Stimulated activated CD4-positive, alpha-beta T cell treated with anti-CD3 and anti-CD28 coated beads, Interleukin-15, amount 100 ng/mL, for 1 hour (primary cell): ENCODE results near the gene CACUL1.

ENCODE experiments used
- DNase-seq, 2 donors: peaks; one replicate each; pipeline ENCODE4 v3.0.0-alpha.2; 2020; ENCODE audit warnings: low read depth in 1 of 2, low spot score in 1 of 2

CACUL1 gene

DNA sequence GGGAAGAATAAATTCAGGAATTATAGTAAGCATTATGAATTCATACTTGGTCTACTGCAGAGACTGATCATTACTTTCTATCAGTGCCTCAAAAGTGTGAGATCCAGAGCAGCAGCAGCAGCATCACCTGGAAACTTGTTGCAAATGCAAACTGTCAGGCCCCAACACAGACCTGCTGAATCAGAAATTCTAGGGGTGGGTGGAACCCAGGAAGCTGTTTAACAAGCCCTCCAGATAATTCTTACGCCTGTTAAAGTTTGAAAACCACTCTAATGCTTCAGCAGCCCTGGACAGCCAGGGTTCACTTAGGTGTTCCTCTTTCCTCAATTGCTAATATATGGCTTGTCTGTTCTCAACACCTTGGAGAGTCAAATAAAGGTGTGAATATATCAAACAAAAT lies 19.5 kb downstream of the CACUL1 start:
- DNase-seq: no peak

DNA sequence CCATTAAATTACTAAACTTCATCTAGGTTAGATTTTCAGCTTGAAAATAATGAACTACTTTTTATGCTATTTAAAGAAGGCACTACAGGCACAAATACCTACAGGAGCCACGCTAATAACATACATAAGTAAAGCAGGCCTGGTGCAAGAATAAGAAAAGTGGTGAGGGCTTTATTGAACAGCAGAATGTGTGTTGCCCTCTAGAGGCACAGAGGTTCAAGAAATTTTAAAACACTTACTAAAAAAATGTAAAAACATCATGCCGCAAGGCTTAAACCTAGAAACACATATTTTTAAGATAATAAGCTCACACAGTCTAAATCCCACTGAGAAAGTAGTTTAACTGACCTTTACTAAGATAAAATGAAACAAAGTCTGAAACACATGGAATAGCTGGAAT lies 20.3 kb downstream of the CACUL1 start:
- no peak for DNase-seq

DNA sequence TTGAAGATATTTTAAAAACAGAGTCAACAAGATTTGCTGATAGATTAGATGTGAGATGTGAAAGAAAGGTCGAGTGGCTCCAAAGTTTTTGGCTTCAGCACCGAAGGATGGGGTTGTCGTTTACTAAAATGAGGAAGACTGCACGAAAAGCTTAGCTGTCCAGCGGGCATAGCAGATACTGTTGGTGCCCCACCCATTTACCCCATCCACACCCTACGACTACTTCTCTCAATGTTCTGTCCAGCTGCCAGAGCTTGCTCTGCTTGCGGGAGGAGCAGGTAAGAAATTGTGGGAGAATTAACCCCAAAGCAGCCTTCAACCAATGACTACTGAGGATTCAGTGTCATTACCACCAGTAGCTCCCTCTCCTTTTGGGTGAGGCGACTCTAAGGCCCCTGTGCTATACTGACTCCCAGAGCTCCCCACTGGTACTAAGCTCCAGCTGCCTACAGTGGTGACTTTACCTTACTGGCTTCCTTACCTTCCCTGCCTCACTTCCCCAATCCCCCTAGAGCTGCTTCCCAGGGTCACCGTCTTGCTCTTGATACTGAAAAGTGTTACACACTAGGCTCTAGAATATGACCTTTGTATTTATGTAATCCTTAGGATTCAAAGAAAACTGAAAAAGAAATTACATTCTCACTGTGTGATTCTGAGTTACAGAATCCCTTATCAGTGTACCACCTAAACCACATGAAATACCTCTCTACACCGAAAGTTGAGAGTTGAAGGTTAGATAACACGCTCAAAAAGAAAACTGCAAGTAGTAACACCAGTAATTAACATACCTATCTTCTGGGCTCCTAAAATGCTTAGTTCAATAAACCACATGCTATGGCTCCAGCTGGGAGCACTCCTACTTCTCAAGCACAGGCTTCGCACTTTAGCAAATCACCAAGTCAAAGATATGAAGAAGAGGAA lies 22.3 kb downstream of the CACUL1 start:
- no peak for DNase-seq

DNA sequence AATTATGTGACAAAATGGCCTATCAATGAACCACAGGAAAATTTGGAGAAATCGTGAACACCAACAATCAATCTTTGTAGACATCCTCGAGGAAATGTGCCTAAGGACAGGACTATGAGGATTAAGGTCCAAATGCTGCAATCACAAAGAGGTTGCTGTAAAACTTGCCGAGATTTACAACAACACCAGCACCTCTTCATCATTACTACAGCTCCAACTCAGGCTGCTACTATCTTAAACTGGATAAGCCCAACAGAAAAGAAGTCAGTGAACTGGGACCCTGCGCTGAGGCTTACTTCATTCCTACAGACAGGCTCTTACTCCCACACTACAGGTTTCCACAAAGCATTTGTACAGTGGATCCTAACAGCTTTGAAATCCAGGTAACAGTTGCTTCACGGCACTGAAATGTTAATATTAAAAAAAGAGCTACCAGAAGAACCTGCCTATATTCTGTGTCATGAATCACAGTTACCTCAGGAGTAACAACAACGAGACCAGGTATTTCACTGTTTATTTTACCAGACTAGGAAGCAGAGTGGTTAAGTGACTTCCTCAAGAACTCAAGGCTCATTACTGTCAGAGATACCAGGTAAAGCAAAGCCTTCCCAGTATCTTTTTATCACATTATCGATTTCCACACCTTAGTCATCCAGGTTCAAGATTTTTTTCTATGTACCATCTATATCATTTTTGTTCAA lies 23.9 kb downstream of the CACUL1 start:
- DNase-seq: no peak

DNA sequence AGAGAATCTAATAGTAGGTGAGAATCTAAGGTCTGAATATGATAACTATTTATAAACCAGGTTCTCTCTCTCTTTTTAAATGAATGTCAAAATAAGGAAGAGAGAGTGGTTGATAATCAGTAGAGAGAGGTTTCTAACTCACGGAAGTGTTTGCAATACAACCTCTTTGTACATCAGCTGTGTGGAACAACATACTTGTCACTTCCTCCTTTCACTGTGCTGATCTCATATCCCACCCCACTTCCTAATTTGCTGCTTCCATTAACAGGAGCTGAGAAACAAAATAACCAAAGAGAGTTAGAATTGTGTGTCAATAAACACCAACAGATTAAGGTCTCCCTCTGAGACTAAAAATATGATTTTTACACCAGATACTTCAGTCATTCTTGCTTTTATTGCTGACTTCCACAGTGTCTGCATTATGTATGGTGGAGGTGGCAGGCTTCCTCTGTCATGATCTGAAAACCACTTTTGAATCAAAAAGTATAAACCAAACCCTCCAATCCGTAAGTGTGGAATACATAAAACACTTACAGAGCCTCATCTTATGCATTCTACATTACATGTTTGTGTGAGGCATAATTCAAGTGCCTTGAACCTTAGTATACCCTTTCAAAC lies 25.0 kb downstream of the CACUL1 start:
- no peak for DNase-seq

DNA sequence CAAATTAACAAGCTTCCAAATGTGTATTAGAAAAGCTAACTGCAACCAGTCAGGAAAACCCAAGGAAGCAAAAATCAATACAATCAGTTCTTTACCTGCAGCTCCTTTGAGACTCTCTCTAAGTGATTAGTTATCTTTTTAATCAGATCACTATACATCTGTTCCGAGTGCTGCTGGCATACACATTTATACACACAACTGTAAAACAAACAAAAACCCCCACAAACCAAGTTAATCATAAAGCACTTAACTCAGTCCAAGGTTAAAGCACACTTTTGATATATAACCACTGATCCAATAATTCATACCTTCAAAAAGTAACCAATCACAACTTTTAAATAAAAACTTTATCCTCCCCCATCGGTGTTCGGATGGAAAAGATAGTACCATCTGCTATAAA lies 25.6 kb downstream of the CACUL1 start:
- DNase-seq: no peak

DNA sequence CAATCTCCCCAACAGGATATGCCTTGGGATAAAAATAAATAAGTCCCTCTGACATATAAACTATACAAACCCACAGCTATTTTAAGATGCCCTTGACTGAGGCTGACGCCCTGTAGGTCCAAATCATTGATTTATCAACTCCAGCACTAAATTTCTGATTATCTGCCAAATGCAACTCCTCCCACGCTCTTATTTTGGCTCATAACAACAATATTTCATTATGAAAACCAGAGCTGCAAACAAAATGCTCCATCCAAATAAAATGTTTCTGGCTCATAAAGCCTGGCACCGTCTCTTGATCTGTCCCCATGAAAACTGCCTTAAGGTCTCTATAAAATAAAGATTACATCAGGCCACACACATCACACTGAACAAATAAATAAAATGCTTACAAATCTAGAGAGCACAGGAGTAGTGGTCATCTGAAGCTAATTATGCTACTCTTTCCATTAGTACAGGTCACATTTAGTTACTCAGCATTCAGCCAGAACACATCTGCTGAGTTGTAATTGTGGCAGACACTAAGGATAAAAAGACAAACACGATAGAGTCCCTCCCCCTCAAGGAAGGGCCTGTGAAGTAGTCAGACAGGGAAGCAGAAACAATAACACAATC lies 28.8 kb downstream of the CACUL1 start:
- no peak for DNase-seq

DNA sequence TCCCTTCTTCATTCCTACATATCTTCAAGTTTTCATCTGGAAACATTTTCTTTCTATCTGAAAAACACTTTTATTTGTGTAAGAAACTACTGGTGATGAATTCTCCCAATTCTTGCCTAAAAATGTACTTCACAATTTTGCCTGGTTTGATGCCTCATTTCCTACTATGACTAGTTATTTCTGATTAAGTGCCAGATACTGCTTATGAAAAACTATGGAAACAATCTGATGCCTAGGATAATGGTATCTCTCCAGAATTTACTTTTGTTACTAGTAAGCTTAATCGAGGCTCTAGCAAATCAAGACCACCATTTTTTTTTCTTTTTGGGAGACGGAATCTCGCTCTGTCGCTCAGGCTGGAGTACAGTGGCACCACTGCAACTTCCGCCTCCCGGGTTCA lies 31.3 kb downstream of the CACUL1 start:
- DNase-seq: no peak

DNA sequence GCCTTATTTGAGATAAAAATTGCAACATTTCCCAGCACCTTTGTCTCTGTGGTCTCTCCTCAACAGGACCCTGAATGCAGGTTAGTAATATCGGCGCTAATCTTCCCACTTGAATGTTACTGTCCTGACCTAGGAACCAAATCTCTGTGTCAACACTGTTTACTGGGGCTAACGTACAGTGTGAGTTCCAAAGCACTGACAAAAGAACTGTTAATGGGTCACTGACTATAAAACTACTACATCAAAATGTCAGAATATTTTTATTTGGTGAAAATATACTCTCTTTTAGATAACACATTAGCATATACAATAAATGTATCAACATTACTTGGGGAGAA lies 33.3 kb downstream of the CACUL1 start:
- DNase-seq: no peak

DNA sequence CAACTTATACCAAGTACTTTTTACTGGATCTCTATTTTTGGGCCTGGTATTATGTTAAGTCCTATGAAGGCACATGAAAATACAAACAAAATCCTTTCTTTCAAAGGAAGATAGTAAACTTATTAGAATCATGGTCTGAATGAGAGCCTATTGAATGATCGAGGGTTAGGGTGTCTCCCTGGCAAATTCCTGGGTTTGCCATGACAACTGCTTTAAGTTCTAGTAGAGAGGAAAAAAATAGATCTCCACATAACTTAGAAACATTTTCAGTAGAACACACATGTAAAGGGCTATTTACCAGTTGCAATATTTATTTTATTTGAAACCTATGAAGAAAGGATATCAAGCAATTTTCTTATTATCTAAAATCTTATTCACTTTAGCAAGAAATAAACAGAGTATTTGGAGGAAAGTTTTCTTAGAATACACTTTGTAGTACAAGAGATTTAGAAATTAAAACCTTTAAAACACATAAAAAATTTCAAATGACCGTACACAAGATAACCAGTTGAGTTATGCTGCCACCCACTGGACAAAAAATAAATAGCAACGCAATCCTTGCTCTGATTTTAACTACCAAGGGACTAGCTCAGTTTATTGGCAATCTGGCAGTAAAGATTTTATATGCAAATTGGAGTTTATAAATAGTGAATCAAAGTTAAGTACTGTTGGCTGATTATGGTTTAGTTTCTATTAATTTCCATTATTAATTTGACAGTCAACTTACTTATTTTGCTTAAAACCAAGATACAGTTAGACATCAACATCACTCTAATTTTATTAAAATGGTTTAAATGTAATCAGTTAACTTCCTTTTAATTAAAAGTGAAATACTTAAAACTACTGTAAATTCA lies 33.9 kb downstream of the CACUL1 start:
- DNase-seq: no peak

DNA sequence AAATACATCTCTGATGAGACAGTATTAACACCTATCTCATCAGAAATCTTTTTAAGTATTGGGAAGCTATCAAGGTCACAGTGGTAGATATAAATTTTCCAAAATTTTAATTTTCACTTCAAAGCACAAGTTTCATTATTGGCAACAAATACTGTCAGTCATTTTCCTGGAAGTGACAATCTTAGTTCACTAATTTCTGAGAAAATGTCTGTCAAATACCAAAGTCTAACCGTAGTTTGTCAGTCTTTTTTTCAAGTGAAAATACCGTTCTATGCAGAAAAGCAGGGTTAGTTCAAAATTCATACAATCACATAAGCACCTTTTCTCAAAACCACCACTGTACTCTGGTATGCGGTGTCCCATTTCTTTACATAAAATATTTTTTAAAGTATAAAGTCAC lies 40.4 kb downstream of the CACUL1 start:
- no peak for DNase-seq

DNA sequence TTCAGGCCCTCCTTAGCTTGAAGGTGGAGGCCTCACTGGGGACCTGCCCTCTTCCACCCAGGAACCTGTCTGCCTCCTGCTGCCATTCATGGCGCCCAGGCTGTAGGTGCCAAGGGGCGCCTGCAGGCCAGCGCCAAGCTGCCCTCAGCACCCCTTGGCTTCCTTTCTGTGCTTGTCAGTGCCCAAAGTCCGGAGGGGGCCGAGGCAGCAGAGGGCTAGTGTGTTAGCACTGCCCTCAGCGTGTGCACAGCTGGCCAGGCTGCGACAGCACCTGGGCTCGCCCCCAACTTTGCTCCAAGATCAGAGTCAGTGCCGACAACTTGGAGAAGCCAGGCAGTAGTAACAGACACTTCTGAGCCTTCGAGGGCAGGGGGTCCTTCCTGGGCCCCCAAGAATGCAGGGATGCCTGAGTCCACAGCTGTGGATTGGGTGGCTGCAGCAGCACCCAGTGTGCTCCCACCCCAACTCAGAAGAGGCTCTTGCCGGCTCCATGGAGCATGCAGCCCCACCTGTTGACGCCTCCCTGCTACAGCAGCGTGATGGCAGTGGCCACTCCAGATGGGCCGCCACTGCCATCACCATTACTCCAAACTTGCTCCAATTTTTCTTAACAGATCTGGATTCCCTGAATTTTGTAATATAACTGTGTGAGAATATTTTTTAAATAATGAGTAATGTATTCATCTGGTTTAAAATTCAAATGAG lies 41.7 kb downstream of the CACUL1 start:
- DNase-seq: no peak

DNA sequence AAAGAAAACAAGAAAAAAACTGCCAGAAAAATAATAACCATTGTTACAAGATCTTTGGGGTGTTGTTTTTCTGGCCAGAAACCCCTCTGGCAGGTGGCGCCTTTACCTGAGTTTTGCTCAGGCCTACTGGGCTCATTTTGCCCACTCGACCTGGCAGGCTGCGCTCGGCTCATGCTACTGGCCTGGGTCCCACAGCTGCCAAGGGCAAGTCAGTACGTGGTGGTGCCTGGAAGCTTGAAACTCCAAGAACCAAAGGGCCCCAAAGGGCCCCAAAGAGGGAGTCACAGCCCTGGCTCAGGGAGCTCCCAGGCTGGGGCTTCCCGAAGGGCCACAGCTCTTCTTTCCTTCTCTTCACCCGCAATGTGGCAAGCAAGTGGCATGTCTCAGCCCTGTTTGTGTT lies 42.7 kb downstream of the CACUL1 start:
- DNase-seq: no peak

DNA sequence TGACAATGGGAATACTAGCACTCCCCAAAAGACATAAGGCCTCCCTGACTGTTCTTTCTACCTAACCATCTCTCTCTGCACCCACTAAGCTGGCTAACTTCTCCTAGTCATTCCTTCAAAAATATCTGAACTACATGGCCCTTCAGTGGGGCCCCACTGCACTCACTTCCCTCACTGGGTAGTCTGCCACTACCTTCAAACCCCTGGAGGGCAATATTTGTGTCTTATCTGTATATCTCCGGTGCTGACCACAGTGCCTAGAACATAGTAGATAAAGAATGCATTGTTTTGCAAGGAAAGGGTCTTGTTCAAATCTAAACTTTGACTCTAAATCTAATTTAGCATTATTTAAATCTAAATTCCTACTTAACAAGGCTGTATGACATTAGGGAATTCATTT lies 44.3 kb downstream of the CACUL1 start:
- DNase-seq: no peak

DNA sequence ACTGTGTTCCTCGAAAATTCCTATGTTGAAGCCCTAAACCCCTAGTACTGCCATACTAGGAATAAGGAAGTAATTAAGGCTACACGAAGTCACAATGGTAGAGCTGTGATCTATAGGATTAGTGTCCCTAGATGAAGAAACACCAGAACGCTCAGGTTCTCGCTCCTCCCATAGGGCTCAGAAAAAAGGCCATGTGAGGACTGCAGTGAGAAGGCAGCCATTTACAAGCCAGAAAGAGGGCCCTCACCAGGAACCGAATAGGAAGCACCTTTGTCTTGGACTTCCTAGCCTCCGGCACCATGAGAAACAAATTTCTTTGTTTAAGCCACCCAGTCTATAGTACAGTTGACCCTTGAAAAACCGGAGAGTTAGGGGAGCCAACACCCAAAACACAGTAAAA lies 46.2 kb downstream of the CACUL1 start:
- no peak for DNase-seq

DNA sequence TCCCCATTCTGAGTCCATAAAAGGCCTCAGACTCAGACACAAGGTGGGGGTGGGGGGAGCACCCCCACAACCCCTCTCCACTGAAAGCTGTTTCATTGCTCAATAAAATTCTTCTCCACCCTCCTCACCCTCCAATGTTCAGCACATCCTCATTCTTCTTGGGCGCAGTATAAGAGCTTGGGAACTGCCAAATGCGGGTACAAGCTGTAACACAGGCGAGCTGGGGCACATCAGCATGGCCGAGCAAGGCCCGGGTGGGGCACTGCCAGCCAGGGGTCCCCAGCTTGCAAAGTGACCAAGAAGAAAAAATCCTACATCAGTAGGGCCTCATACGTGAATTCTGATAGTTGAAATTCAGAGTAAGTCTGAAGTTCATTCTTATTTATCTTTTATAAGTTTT lies 50.1 kb downstream of the CACUL1 start:
- no peak for DNase-seq

DNA sequence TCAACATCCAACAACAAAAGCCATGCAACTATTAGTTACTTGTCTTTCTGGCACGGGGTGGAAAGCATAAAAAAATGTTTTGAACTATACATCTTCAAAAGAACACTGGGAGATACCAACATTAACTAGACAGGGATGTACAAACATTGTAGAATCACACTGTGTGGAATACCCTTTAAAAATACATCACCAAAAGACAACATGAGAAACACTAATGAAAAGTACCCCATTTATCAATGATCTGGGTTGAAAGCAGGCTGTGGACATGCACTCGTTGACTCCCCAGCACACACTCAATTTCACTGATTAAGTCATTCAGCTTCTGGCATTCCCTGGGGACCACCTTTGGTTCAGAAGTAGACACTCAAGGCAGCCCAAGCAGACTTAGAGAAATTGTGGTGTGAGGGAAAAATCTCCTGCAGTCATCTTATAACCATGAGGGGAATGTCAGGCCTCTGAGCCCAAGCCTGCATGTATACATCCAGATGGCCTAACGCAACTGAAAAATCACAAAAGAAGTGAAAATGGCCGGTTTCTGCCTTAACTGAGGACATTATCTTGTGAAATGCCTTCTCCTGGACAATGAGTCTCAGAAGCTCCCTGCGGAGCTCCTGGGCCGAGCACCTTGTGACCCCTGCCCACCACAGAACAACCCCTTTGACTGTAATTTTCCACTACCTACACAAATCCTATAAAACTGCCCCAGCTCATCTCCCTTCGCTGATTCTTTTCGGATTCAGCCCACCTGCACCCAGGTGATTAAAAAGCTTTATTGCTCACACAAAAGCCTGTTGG lies 53.0 kb downstream of the CACUL1 start:
- no peak for DNase-seq

DNA sequence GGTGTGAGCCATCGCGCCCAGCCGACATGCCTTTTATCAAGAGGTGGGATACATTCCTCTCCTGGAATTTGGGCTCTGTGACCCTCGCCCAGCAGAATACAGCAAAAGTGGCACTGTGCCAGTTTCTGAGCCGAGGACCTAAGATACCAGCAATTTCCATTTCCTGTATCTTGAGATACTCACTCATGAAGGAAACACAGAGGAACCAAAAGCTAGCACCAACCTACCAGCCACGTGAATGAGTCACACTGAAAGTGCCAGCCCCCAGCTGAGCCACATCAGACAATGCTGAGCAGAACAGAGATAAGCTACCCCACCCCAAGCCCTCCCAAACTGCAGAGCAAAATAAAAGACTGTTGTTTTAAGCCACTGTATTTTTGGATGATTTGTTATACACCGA lies 56.3 kb downstream of the CACUL1 start:
- peak; percentile 48 to 63 for DNase-seq

DNA sequence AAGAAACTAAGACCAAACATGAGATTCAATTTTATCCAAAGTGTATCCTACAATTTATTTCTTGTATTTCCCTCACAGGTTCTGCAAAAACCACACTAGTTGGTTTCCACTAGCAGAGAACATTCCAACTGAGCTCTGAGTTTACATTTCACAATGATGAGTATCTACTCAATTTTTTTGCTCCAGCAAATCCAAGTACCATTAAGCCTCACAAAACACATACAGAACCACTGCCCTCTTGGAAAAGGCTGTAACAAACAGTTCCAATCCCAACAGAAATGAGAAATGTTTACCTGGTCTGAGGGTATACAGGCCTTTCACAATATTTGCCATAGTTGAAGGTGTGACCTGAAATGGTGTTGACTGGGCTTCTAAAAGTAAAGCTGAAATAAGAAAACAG lies 59.9 kb downstream of the CACUL1 start:
- DNase-seq: no peak

DNA sequence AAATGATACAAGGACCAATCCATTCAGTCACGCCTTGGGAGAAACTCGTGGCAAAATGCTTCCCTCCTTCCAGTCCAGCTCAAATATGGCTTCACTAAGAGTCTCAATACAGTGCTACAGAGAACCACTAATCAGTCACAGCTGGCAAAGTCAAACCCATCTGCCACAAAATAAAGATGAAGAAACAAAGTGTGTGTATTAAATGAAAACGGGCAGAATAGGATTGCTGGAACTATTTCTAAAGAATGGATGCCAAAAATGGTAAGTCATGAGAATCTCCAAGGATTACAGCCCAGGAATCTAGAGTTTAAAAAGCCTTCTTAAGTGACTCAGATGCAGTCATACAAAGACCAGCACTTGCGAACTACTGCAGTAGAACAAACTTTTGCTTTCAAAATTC lies 61.9 kb downstream of the CACUL1 start:
- DNase-seq: no peak
